ENCODE measurements around the gene MTO1.
"Not testable (repeated sequence)": the region's sequence is repeated elsewhere in the genome, so short reads cannot be mapped to it uniquely, and the experiment has no call there.

MTO1 gene

GRCh38 chr6:73461537-73462350 lies at the start of gene MTO1:
Gene MTO1 (plus strand): TSS chr6:73461737. CDS start chr6:73461855, 118 bp downstream.
- peak; percentile 44 for DNase-seq

GRCh38 chr6:73413102-73413501 lies 48.4 kb upstream of the MTO1 start:
- no peak for DNase-seq

GRCh38 chr6:73418081-73418741 lies 43.3 kb upstream of the MTO1 start:
- DNase-seq = no peak

GRCh38 chr6:73421534-73421933 lies 40.0 kb upstream of the MTO1 start:
- DNase-seq = no peak

GRCh38 chr6:73435236-73435635 lies 26.3 kb upstream of the MTO1 start:
- no peak for DNase-seq

- no peak for DNase-seq
These were observed 18.0 kb upstream of the MTO1 start for GRCh38 chr6:73443555-73443954.

- DNase-seq = peak; percentile 17
These were observed 10.1 kb upstream of the MTO1 start for GRCh38 chr6:73451223-73452106.

- no peak for DNase-seq
These were observed 9.5 kb upstream of the MTO1 start, which contains the start of gene CGAS for GRCh38 chr6:73452107-73452461. Gene CGAS (minus strand): TSS chr6:73452297. CDS start chr6:73452181, 116 bp downstream.

- DNase-seq = no peak
These were observed 5.5 kb upstream of the MTO1 start for GRCh38 chr6:73455865-73456629.

- DNase-seq = not testable (repeated sequence)
These were observed 2.1 kb upstream of the MTO1 start for GRCh38 chr6:73459474-73459873.

GRCh38 chr6:73460056-73460455 lies 1.5 kb upstream of the MTO1 start:
- DNase-seq = no peak

GRCh38 chr6:73471686-73472290 lies 10.3 kb downstream of the MTO1 start:
- DNase-seq = no peak

- no peak for DNase-seq
These were observed 15.2 kb downstream of the MTO1 start for GRCh38 chr6:73476723-73477122.

- DNase-seq = no peak
These were observed 15.9 kb downstream of the MTO1 start for GRCh38 chr6:73477407-73477806.

GRCh38 chr6:73481969-73482368 lies 20.4 kb downstream of the MTO1 start:
- DNase-seq = no peak

GRCh38 chr6:73484438-73484837 lies 22.9 kb downstream of the MTO1 start:
- DNase-seq = no peak

GRCh38 chr6:73487473-73487872 lies 25.9 kb downstream of the MTO1 start:
- DNase-seq = no peak

- DNase-seq = no peak
These were observed 29.8 kb downstream of the MTO1 start for GRCh38 chr6:73491377-73491776.

- no peak for DNase-seq
These were observed 36.4 kb downstream of the MTO1 start for GRCh38 chr6:73497915-73498314.

- no peak for DNase-seq
These were observed 41.7 kb downstream of the MTO1 start for GRCh38 chr6:73503027-73503772.

- no peak for DNase-seq
These were observed 42.6 kb downstream of the MTO1 start for GRCh38 chr6:73504160-73504559.

All from NCI-H1417 treated with DMSO at 0.1 percent for 48 hours (cell line).